DMS 273 treated with DMSO at 0.1 percent for 48 hours (cell line): ENCODE data around the gene DNMT3A.
"Not testable (repeated sequence)": the region's sequence is repeated elsewhere in the genome, so short reads cannot be mapped to it uniquely, and the experiment has no call there.

Experiments
- DNase-seq: peaks from one replicate; lab custom pipeline; 2025; lab: John Stamatoyannopoulos, UW

DNMT3A gene

GRCh38 chr2:25234738-25235137, 107.0 kb downstream of the DNMT3A start:
- no peak for DNase-seq

DNA sequence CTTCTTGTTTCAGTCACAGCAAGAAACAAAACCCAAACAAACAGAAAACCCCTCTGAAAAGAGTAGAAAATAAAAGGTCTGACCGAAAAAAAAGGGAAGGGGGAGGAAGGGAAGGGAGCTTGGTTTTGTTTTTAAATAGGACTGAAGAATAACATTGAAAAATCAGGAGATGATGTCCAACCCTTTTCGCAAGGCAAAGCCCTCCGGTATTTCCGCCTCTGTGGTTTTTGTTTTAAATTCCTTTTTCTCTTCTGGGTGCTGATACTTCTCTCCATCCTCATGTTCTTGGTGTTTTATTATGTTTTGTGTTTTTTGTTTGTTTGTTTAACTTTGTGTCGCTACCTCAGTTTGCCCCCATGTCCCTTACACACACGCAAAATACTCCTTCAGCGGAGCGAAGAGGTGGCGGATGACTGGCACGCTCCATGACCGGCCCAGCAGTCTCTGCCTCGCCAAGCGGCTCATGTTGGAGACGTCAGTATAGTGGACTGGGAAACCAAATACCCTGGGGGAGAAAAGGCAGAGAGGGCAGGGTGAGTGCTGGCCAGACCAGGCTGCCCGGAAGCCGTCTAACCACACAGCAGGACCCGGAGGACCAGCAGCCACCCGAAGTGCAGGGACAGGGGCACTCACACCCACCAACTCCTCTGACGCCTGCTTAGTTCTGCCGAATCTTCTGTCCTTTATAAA, 107.7 kb downstream of the DNMT3A start:
- DNase-seq = no peak

GRCh38 chr2:25232248-25232825, 109.4 kb downstream of the DNMT3A start:
- no peak for DNase-seq

- no peak for DNase-seq
Observed at GRCh38 chr2:25230948-25231311, 110.8 kb downstream of the DNMT3A start.

DNA sequence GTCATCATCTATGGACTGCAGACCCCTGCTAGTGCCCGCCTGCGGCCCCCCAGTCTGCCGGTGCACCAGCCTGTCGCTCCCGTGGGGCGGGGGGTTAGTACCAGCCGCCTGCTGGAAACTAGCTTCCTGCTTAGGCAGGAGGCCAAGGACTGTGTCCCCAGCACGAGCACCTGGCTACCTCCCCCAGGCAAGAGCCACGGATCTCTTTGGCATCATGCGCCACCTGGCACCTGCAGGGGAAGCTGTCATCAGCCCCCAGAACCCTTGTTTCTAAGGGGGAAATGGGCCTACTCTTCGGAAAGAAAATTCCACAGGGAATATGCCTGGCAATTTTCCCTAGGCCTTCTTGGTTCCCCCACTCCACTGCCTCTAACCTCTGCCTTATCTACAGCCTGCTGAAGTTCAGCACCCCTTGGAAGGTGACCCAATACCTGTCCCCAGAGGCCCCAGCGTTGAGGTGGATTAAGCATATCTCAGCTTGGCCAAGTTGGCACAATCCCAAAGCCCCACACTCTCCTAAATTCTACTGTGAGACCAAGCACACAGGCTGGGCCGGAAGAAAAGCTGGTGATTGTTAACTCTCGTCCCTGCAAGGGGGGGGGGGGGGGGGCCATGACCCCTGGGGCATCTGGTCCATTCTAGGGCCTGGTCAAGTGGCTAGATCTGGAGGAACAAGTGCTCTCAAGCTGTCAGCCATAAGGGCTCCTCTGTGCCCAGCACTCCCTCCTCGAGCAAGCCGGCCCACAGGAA, 111.4 kb downstream of the DNMT3A start:
- no peak for DNase-seq

- DNase-seq = no peak
Observed at GRCh38 chr2:25229279-25230197, 112.2 kb downstream of the DNMT3A start.

DNA sequence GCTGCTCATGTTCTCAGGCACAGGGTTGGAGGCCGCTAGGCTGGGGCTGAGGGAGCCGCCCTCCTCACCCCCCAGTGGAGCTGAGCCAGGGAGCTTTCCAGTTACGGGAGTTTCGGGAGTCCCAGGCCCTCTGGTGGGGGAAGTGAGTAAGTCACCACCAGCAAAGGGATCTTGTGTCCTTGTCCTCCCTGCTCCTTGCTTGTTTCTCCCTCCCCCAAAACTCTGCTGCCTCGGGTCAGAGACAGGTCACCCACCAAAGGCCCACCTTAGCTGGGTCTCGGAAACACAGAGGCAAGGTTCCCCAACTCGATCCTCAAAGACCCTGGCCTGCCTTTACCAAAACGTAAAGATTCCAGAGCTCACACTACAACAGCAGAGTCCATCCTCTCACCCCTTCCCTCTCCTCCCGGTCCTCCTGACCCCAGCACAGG, 112.9 kb downstream of the DNMT3A start:
- peak; percentile 72 for DNase-seq

- no peak for DNase-seq
Observed at GRCh38 chr2:25227576-25227975, 114.1 kb downstream of the DNMT3A start.

- no peak for DNase-seq
Observed at GRCh38 chr2:25226827-25227226, 114.9 kb downstream of the DNMT3A start.

- no peak for DNase-seq
Observed at GRCh38 chr2:25222477-25223121, 119.1 kb downstream of the DNMT3A start.

GRCh38 chr2:25221579-25221978, 120.1 kb downstream of the DNMT3A start:
- DNase-seq = no peak

DNA sequence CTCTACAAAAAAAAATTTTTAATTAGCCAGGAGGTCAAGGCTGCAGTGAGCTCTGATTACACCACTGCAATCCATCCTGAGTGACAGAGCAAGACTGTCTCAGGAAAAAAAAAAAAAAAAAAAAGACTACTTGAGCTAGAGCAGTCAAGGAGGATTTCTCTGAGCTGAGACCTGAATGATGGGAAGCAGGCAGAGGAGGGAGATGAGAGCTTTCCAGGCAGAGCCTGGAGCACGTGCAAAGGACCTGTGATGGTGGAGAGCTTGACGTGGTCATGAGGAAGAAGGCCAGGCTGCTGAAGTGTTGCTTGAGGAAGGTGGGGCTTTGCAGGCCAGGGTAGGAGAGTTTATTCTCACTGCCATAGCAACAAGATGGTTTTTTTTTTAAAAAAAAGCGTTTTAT, 121.4 kb downstream of the DNMT3A start:
- DNase-seq = no peak

DNA sequence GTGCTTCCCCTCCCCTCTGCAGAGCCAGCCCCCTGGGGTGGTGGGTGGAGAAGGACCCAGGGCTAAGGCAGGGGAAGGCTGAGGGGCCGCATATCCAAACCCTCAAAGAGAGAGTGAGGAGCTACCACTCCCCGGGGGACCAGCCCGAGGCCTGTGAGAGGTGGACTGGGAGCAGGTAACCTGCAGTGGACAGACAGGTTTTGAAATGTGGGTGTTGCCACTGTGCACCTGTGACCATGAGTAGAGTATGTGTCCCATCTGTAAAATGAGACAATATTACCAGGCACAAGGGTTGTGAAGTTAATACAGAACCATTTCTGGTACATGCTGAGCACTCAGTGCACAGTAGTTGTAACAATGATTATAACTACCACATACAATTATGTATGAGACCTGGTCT, 122.1 kb downstream of the DNMT3A start:
- no peak for DNase-seq

DNA sequence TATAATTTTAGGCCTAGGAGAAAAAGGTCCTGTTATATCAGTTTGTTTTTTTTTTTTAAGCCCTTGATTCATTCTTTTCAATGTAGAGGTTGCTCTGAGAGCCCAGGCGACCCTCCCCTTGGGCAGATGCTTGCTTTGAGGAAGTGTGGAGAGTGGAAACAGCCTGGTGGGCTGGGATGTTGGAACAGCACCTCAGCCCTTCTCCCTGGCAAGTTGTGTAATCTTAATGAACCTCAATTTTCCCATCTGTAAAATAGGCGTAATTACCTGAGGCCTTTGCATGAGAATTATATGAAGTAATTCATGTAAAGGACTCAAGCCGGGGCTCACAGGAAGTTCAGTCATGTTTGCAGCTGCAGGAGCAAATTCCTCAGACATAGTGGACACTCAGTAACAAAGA, 123.6 kb downstream of the DNMT3A start:
- no peak for DNase-seq

- DNase-seq = no peak
Observed at GRCh38 chr2:25215948-25216679, 125.6 kb downstream of the DNMT3A start.

- no peak for DNase-seq
Observed at GRCh38 chr2:25215232-25215631, 126.5 kb downstream of the DNMT3A start.

DNA sequence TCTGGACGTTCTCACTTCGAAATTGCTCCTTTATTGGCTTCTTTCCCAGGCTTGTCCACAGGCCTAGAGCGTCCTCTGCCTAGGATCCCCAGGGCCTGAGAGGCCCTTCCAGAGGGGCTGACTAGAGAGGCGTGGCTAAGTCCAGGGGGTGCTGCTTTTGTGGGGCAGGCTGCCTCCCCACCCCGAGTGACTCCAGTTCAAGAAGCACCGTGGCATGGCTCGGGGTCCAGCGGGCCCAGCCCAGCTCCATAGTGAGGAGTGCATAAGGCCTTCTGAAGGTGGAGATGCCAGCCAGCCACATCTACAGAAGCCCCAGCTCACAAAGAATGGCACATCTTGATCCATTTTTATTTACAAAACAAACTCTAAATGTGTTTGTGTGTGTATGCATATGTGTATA, 128.5 kb downstream of the DNMT3A start:
- DNase-seq = no peak

DNA sequence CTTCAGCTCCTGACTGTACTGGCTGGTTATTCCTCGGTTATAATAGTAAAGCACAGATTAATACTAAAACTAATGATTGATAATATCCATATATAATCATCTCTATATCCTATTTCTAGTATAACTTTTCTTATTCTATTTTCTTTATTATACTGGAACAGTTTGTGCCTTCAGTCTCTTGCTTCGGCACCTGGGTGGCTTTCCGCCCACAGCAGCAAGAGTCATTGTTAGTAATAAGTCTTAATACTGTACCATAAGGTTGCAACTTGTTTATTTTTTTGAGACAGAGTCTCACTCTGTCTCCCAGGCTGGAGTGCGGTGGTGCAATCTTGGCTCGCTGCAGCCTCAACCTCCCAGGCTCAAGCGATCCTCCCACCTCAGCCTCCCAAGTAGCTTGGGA, 130.8 kb downstream of the DNMT3A start:
- not testable (repeated sequence) for DNase-seq

DNA sequence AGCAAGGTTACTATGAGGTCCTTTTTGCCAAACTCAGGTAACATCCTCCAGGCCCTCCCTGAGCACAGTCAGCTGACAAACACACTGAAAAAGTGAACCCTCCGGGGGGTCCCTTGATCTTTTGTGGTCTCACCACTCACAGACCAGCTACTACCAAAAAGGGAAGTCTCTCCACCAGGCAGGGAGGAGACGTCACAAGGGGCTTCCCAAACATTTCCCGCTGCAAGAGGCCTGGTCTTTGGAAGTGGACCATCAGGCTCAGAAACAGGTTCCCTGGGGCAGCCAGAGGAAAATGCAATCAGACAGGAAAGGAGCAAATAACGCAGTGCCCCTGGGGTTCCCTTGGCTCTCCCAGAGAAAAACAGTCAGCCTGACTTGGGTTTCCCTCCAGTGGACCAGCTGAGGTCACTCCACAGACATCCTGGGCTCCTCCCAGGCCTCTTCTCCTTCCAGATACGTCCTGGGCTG, 134.6 kb downstream of the DNMT3A start:
- no peak for DNase-seq

DNA sequence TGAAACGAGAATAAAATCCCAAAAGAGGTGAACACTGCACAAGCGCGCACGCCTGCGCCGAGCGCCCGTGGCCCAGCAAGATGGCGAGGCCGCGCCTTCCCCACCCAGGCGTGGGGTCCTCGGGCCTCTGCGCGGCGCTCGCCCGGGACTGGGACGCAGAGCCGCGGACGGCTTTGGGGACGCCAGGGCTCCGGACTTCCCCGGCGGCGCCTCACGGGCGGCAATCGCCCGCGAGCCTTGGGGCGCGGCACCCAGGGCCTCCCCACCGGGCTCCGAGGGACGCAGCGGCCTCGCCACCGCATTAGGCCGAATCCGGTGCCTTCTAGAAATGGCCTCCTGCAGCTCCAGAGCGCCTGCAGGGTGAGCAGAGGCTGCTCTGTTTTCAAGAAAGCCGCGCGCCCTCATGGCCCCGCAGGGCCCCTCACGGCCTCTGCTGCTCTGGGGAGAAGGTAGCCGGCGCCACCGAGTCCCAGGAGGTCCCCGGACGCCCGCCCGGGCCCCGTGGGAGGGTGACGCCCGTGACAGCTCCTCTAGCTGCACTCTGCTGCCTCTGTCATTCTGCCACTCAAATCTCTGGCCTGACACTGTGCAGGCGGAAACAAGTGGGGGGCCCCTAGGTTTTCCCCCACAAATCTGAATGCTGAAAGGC, 137.4 kb downstream of the DNMT3A start:
- DNase-seq = no peak
